ENCODE data around the gene PNKP. TPM values are rescaled to one million over a fixed set of nuclear protein-coding genes. Genes with fewer than 3 reads are reported as not detected.

PNKP gene
- total RNA-seq, 1 donor, result 42.3 TPM

DNA sequence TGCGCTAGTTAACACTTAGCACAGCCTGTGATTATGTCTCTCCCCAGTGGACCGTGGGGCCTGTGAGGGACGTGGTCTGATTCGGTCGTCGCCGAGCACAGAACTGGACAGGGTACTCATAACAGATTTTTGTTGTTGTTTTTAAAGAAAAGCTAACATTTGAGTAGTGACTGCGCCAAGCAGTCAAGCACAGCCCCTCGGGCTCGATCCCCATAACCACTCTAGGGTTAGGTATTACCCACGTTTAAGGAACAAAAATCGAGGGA, 17.2 kb downstream of the PNKP start:
- H3K4me3 ChIP-seq (ENCODE audit: low read depth, low read length), result peak overlapping the region; percentile 90
- no peak for DNase-seq (ENCODE audit: low read depth)
- TF ChIP-seq, protein P1, sequence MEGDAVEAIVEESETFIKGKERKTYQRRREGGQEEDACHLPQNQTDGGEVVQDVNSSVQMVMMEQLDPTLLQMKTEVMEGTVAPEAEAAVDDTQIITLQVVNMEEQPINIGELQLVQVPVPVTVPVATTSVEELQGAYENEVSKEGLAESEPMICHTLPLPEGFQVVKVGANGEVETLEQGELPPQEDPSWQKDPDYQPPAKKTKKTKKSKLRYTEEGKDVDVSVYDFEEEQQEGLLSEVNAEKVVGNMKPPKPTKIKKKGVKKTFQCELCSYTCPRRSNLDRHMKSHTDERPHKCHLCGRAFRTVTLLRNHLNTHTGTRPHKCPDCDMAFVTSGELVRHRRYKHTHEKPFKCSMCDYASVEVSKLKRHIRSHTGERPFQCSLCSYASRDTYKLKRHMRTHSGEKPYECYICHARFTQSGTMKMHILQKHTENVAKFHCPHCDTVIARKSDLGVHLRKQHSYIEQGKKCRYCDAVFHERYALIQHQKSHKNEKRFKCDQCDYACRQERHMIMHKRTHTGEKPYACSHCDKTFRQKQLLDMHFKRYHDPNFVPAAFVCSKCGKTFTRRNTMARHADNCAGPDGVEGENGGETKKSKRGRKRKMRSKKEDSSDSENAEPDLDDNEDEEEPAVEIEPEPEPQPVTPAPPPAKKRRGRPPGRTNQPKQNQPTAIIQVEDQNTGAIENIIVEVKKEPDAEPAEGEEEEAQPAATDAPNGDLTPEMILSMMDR (IDR thresholded peaks at IDR 0.05; ENCODE audit: insufficient read depth, low read length), result no peak

GRCh38 chr19:49849433-49850220, 17.7 kb downstream of the PNKP start:
- DNase-seq (ENCODE audit: low read depth), result no peak
- peak overlapping the region; percentile 90 for H3K4me3 ChIP-seq (ENCODE audit: low read depth, low read length)
- TF ChIP-seq, protein P1 (IDR thresholded peaks at IDR 0.05; ENCODE audit: insufficient read depth, low read length), result no peak

- TF ChIP-seq, protein P1 (IDR thresholded peaks at IDR 0.05; ENCODE audit: insufficient read depth, low read length), result no peak
- no peak overlapping the region for H3K4me3 ChIP-seq (ENCODE audit: low read depth, low read length)
- DNase-seq (ENCODE audit: low read depth), result no peak
These were observed 18.4 kb downstream of the PNKP start for GRCh38 chr19:49848938-49849337.

- peak; percentile 79 for DNase-seq (ENCODE audit: low read depth)
- TF ChIP-seq, protein P1 (IDR thresholded peaks at IDR 0.05; ENCODE audit: insufficient read depth, low read length), result no peak
- H3K4me3 ChIP-seq (ENCODE audit: low read depth, low read length), result no peak overlapping the region
These were observed 19.4 kb downstream of the PNKP start for GRCh38 chr19:49847731-49848696.

DNA sequence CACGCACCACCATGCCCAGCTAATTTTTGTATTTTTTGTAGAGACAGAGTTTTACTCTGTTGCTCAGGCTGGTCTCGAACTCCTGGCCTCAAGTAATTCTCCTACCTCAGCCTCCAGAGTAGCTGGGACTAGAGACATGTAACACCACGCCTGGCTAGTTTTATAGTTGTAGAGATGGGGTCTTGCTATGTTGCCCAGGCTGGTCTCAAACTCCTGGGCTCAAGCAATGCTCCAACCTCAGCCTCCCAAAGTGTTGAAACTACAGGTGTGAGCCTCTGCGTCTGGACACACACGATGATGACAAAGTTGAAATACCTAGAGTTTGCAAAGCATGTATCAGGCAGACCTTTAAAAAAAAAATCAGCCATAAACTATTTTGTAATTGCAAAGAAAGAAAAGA, 21.0 kb downstream of the PNKP start:
- TF ChIP-seq, protein P1 (IDR thresholded peaks at IDR 0.05; ENCODE audit: insufficient read depth, low read length), result no peak
- no peak overlapping the region for H3K4me3 ChIP-seq (ENCODE audit: low read depth, low read length)
- no peak for DNase-seq (ENCODE audit: low read depth)

DNA sequence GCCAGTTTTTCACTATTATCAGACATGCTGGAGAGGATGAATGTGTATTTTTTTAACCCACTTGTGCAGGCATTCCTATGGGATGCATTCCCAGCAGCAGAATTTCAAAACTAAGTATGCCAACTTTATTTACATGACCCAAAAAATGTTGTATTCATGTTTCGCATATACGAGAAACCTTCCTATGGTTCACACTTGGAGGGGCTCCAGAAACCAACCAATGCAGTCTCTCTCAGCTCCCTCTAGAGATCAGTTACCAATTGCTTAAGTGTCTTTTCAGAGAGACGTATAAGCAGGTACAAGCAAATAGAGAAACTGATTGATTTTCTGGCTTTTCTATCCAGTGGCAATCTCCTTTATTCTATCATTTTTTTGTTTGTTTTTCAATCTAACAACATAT, 22.0 kb downstream of the PNKP start:
- TF ChIP-seq, protein P1 (IDR thresholded peaks at IDR 0.05; ENCODE audit: insufficient read depth, low read length), result no peak
- no peak overlapping the region for H3K4me3 ChIP-seq (ENCODE audit: low read depth, low read length)
- no peak for DNase-seq (ENCODE audit: low read depth)
